ENCODE data around the gene GOLIM4.

- TF ChIP-seq CTCF (conservative IDR thresholded peaks at IDR 0.05; ENCODE audit: low read depth, low read length) (no peak), EZH2 (IDR thresholded peaks at IDR 0.05; ENCODE audit: low read length, unreplicated experiment) (no peak), EZH2phosphoT487 (IDR thresholded peaks at IDR 0.05; ENCODE audit: borderline replicate concordance, low read length) (no peak)
Observed at GRCh38 chr3:168138421-168138820, 42.7 kb upstream of the GOLIM4 start.
